ENCODE data around the gene C16orf74.

Gene C16orf74

GRCh38 chr16:85695196-85696128, 55.4 kb downstream of the C16orf74 start:
- no peak for DNase-seq (ENCODE audit: low spot score)

DNA sequence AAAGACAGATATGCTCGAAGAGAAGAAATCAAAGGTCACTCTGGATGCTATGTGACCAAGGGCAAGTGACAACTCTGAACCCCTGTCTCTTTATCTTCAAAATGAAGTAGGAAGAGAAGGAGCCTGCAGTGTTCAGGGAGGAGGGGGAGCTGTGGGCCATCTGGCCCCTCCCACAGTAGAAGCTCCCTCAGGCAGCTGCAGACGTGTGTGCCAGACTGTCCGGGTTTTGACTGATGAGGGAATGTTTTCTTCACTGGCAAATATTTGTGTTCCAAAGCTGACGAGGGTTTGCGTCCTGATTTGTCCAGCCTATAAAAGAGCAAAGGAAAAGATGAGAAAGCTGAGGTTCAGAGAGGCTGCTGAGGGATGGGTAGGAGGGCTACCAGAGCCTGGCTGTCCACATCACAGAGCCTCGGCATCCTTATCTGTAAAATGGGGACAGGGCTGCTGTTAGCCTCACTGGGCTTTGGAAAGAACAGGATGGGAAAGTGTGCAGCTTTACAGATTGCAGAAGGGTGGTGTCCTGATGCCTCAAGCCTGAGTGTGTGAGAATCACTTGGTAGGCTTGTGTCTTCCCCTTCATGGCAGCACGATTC, 60.3 kb downstream of the C16orf74 start:
- DNase-seq (ENCODE audit: low spot score), result no peak

- DNase-seq (ENCODE audit: low spot score), result no peak
These were observed 61.0 kb downstream of the C16orf74 start for GRCh38 chr16:85689950-85690320.

- DNase-seq (ENCODE audit: low spot score), result no peak
These were observed 61.5 kb downstream of the C16orf74 start for GRCh38 chr16:85689285-85689949.

DNA sequence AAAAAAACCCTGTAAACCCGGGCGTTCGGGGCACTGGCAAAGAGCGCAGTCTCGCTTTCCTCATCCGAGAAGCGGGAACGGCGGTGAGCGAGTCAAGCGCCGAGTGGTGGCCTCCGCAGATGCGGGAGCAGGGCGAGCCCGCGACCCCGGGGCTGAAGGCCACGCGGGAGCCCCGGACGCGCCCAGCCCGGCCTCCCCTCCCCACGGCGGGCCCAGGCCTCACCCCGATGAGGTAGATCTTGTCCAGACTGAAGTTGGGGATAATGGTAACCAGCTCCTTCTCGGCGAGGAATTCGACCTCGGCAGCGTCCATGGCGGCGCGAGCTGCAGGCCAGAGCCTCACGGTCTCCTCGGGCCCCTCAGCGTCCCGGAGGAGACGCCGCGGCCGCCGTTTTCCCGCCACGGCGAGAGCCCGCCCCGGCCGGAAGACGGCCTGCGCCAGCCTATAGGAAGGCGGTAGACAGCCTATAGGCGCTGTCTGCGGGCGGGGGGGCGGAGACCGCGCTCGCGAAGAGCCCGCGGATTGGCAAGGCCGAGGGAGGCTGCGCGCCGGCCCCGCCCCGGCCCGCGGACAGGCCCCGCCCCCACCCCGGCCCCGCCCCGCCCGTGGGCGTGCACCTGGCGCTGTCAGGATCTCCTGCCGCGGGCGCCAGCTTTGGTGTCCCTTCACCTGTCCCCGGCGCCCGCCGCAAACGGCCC, 62.2 kb downstream of the C16orf74 start, which contains the start of gene GINS2:
Gene GINS2 (minus strand): TSS at position 369 of the 699 bp plus-strand sequence. CDS start 56 bp downstream, at position 313.
- peak; percentile 81 for DNase-seq (ENCODE audit: low spot score)

DNA sequence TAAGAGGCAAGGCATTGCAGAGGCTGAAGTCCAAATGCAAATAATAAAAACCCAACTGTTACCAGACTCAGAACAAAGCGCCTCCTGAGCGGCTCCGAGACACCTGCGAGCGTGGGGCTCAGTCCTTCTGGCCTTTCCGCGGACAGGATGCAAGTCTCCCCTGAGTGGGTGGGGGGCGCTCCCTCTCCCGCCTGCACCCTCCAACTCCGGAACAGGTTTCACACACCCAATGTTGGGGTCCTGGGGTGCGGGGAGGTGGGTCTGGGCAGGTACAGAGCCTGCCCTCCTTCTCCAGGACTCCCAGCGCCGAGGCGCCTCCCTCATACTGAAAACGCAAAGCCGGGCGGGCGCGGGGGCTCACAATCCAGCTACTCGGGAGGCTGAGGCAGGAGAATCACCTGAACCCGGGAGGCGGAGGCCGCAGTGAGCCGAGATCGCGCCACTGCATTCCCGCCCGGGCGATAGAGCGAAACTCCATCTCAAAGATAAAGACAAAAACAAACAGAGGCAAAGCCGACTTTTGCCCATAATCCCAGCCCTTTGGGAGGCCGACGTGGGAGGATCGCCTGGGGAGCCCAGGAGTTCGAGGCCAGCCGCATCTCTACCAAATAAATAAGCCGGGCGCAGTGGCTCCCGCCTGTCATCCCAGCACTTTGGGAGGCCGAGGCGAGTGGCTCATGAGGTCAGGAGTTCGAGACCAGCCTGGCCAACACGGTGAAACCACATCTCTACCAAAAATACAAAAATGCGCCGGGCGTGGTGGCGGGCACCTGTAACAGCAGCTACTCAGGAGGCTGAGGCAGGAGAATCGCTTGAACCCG, 63.0 kb downstream of the C16orf74 start:
- DNase-seq (ENCODE audit: low spot score), result no peak

DNA sequence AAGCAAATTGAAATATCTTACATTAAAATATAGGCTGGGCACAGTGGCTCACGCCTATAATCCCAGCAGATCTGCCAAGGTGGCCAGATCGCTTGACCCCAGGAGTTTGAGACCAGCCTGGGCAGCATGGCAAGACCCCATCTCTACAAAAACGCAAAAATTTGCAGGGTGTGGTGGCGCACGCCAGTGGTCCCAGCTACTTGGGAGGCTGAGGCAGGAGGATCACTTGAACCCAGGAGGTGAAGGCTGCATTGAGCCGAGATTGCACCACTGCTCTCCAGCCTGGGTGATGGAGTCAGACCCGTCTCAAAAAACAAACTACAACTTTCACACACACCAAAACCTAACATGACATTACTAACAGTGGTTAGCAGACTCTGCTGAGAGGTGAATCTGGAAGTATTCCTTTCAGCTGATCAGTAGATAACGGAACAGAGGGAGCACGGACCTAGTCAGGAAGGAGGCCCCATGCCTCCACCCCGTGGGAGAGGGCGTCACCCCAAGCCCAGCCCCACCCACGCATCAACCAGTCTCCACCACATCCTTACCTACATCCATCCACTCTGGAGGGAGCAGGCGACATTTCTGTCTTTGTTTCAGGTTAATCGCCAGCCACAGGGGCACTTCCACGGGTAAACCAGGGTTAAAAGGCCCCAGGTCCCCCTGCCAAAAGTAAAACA, 63.8 kb downstream of the C16orf74 start:
- no peak for DNase-seq (ENCODE audit: low spot score)

GRCh38 chr16:85685251-85685650, 65.6 kb downstream of the C16orf74 start:
- DNase-seq (ENCODE audit: low spot score), result no peak

DNA sequence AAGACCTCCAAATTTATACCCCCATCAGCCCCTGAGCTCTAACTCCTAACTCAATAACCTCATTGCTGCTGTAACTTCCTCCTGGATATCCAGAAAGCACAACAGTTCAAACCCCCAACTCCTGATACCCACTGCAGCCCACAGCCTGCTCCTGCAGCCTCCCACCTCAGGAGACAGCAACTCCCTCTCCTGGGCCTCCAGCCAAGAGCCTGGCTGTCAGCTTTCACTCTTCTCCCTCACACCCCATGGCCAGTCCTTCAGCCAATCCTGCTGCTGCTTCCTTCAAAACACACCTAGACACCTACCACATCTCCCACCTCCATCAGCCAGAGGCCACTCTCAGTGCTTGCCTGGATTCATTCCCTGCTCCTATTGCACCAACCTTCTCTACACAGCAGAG, 67.5 kb downstream of the C16orf74 start:
- no peak for DNase-seq (ENCODE audit: low spot score)

DNA sequence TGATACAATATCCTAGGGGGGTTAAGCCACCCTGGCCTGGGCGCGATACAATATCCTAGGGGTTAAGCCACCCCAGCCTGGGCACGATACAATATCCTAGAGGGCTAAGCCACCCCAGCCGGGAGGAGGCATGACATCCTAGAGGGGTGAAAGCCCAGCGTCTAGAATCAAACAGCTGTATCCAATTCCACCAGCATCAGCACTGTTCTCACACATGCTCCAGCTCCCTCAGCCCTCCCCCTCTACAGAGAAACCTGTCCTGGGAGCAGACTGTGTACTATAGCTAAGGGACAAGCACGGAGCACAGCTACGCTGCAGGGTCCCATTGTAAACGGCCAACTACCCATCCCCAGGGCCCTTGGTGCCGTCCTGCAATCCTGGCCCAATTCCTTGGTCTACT, 68.4 kb downstream of the C16orf74 start:
- DNase-seq (ENCODE audit: low spot score), result no peak

DNA sequence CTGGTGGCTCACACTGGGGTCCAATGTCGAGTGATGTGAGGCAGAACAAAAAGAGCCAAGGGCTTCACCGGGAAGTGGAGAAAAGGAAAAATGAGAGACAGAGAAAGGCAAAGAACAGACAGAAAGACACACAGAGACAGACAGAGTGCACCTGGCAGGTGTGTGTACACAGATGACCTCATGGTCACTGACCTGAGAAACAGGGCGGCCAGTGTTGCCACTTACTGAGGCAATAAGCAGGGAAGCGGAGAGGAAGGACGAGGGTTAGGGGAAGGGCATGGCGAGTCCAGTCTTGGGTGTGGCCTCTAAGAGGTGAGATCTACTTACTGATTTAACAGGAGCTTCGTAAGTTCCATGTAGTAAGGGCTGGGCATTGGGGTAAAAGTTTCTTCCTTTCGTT, 69.6 kb downstream of the C16orf74 start:
- no peak for DNase-seq (ENCODE audit: low spot score)

- no peak for DNase-seq (ENCODE audit: low spot score)
These were observed 70.4 kb downstream of the C16orf74 start for GRCh38 chr16:85680352-85680944.

GRCh38 chr16:85679870-85680269, 71.0 kb downstream of the C16orf74 start:
- no peak for DNase-seq (ENCODE audit: low spot score)

DNA sequence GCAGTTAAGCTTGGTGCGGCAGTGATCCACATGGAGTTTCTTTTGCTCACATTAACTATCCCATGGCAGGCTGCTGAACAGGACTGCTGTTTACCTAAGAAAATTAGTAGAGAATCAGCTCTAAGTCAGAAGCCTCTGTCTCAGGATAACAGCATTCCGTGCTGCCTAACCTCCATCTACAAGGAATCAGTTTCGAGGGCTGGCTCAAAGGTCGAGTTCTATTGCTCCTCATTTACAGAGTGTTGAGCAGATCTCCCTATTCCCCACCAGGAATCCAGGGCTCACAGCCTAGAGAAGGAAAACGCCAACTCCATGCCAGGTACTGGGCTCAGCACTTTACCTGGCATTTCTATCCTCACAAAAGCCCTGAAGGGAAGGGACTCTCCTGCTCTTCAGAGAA, 72.1 kb downstream of the C16orf74 start:
- no peak for DNase-seq (ENCODE audit: low spot score)

DNA sequence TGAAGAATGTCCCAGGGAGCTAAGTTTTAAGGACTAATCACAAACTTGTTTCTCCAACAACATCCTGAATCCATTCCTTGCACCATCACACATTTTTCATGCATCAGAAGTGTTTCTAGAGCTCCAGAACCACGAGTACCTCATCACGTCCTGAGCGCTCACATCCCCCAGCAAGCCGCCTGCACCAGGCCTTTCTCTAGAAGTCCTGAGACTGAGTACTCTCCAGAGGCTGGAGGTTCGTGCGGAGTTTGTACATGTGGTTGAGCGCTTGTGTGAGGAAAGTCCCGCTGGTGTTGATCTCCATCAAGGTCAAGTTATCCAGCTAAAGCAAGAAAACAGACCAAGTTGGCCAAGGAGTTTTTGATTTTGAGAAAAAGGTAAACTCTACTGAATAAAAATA, 72.9 kb downstream of the C16orf74 start:
- no peak for DNase-seq (ENCODE audit: low spot score)

- DNase-seq (ENCODE audit: low spot score), result no peak
These were observed 73.4 kb downstream of the C16orf74 start for GRCh38 chr16:85677383-85677967.

- DNase-seq (ENCODE audit: low spot score), result no peak
These were observed 74.4 kb downstream of the C16orf74 start for GRCh38 chr16:85676466-85676865.

- DNase-seq (ENCODE audit: low spot score), result no peak
These were observed 75.5 kb downstream of the C16orf74 start for GRCh38 chr16:85675251-85675874.

DNA sequence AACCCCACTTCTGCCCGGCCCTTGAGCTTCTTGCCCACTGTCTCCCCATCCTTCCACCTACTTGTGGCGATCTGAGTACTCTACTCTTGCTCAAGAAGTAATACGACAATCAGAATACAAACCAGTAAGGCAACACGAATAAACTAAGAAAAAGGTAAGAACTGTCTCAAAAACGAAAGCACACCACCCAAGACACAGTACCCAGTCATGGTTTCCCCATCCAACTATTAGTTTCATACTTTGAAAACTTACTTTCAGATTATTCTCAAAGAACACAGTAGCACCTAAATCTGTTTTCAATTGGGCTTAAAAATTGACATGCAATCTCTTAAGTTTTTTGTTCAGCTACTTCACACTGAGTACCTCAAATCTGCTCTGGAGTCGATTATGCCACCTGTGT, 76.1 kb downstream of the C16orf74 start:
- no peak for DNase-seq (ENCODE audit: low spot score)

DNA sequence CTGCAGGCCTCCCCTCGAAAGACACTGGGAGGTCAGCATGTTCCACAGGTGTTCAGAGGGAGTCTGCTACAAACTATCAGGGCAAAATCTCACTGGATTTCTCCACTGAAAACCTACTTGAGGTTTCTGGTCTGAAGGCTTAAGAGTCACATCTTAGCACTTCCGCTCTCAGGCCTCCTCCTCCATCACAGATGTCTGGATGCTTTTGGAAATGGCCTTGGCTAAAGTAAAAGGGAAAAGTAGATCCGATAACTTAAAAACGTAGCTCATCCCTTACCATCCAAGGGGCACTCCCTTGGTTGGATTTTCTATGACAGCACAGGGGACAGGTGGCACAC, 76.5 kb downstream of the C16orf74 start:
- no peak for DNase-seq (ENCODE audit: low spot score)
